Measurements from ENCODE around the gene ABR.

DNA sequence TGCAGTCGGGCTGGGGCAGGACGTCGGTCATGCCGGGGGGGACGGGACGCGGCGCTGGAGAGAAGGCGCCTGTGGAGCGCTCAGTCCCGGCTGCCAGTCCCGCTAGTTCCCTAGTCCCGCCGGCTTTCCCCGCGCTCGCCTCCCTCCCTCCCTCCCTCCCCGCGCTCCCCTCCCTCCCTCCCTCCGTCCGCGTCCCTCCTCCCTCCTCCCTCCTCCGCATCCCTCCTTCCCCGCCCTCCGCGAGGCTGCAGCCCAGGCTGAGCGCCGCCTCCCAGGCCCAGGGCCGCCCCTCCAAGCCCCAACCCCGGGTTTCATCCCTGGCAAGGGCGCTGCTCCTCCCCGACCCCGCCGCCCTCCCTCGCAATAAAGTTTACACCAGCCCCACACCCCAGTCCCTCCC lies 148.1 kb downstream of the ABR start:
- TF ChIP-seq, protein P1, sequence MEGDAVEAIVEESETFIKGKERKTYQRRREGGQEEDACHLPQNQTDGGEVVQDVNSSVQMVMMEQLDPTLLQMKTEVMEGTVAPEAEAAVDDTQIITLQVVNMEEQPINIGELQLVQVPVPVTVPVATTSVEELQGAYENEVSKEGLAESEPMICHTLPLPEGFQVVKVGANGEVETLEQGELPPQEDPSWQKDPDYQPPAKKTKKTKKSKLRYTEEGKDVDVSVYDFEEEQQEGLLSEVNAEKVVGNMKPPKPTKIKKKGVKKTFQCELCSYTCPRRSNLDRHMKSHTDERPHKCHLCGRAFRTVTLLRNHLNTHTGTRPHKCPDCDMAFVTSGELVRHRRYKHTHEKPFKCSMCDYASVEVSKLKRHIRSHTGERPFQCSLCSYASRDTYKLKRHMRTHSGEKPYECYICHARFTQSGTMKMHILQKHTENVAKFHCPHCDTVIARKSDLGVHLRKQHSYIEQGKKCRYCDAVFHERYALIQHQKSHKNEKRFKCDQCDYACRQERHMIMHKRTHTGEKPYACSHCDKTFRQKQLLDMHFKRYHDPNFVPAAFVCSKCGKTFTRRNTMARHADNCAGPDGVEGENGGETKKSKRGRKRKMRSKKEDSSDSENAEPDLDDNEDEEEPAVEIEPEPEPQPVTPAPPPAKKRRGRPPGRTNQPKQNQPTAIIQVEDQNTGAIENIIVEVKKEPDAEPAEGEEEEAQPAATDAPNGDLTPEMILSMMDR (IDR thresholded peaks at IDR 0.05; ENCODE audit: borderline replicate concordance, extremely low read depth, low read length, poor library complexity, severe bottlenecking) = no peak
- no peak for TF ChIP-seq EZH2 (IDR thresholded peaks at IDR 0.05; ENCODE audit: borderline replicate concordance, low read depth, low read length, severe bottlenecking)

All from DND-41 (cell line).